Right kidney (tissue), 1 donor: Measurements from ENCODE around the gene KCNAB2.

ENCODE experiments used
- DNase-seq: peaks from one replicate; pipeline ENCODE4 v3.0.0-alpha.2; 2016

KCNAB2 gene

GRCh38 chr1:6030132-6030531, 15.6 kb upstream of the KCNAB2 start:
- DNase-seq, result no peak

GRCh38 chr1:6030547-6031261, 15.0 kb upstream of the KCNAB2 start:
- no peak for DNase-seq

GRCh38 chr1:6033124-6033523, 12.6 kb upstream of the KCNAB2 start:
- DNase-seq, result no peak

- DNase-seq, result peak; percentile 50
Measured at GRCh38 chr1:6033986-6034749, 11.5 kb upstream of the KCNAB2 start.

- no peak for DNase-seq
Measured at GRCh38 chr1:6034750-6035096, 11.0 kb upstream of the KCNAB2 start.

GRCh38 chr1:6035303-6035702, 10.4 kb upstream of the KCNAB2 start:
- no peak for DNase-seq

- DNase-seq, result no peak
Measured at GRCh38 chr1:6035719-6036118, 10.0 kb upstream of the KCNAB2 start.

- no peak for DNase-seq
Measured at GRCh38 chr1:6037338-6037762, 8.3 kb upstream of the KCNAB2 start.

- no peak for DNase-seq
Measured at GRCh38 chr1:6038603-6039002, 7.1 kb upstream of the KCNAB2 start.

- no peak for DNase-seq
Measured at GRCh38 chr1:6039031-6039430, 6.7 kb upstream of the KCNAB2 start.

GRCh38 chr1:6040444-6040843, 5.2 kb upstream of the KCNAB2 start:
- no peak for DNase-seq

- no peak for DNase-seq
Measured at GRCh38 chr1:6040861-6041415, 4.8 kb upstream of the KCNAB2 start.

- no peak for DNase-seq
Measured at GRCh38 chr1:6041432-6042062, 4.1 kb upstream of the KCNAB2 start.

GRCh38 chr1:6043561-6043960, 2.1 kb upstream of the KCNAB2 start:
- no peak for DNase-seq

GRCh38 chr1:6044481-6045109, 1.1 kb upstream of the KCNAB2 start:
- DNase-seq, result no peak

- no peak for DNase-seq
Measured at GRCh38 chr1:6045110-6045502, 582 bp upstream of the KCNAB2 start.

- no peak for DNase-seq
Measured at GRCh38 chr1:6046279-6046678, 591 bp downstream of the KCNAB2 start.

GRCh38 chr1:6048179-6048867, 2.6 kb downstream of the KCNAB2 start:
- no peak for DNase-seq

GRCh38 chr1:6049419-6049818, 3.7 kb downstream of the KCNAB2 start:
- DNase-seq, result no peak

GRCh38 chr1:6051423-6051822, 5.7 kb downstream of the KCNAB2 start:
- no peak for DNase-seq

GRCh38 chr1:6052543-6053205, 7.0 kb downstream of the KCNAB2 start:
- DNase-seq, result peak; percentile 66

GRCh38 chr1:6053206-6053546, 7.5 kb downstream of the KCNAB2 start:
- DNase-seq, result no peak
